ENCODE data around the gene FPGS.
"Not testable (repeated sequence)": the region's sequence is repeated elsewhere in the genome, so short reads cannot be mapped to it uniquely, and the experiment has no call there.

Gene FPGS

GRCh38 chr9:127841087-127841835, 38.6 kb downstream of the FPGS start:
- no peak for DNase-seq

GRCh38 chr9:127844821-127845359, 42.2 kb downstream of the FPGS start:
- no peak for DNase-seq

GRCh38 chr9:127845619-127846018, 42.9 kb downstream of the FPGS start:
- DNase-seq = not testable (repeated sequence)

GRCh38 chr9:127846443-127847177, 43.9 kb downstream of the FPGS start:
- no peak for DNase-seq

- no peak for DNase-seq
These were observed 44.5 kb downstream of the FPGS start for GRCh38 chr9:127847178-127847510.

GRCh38 chr9:127847833-127848755, 45.4 kb downstream of the FPGS start:
- DNase-seq = no peak

GRCh38 chr9:127848756-127849504, 46.2 kb downstream of the FPGS start:
- DNase-seq = no peak

- no peak for DNase-seq
These were observed 47.7 kb downstream of the FPGS start for GRCh38 chr9:127850286-127850830.

GRCh38 chr9:127852829-127853228, 50.1 kb downstream of the FPGS start:
- no peak for DNase-seq

GRCh38 chr9:127853312-127854183, 50.9 kb downstream of the FPGS start:
- no peak for DNase-seq

- DNase-seq = peak; percentile 23
These were observed 51.6 kb downstream of the FPGS start, which contains the start of gene ENG for GRCh38 chr9:127854184-127854806. TSS of gene ENG (minus strand) at chr9:127854658. CDS start at chr9:127854355, 303 bp downstream.

GRCh38 chr9:127854960-127855359, 52.3 kb downstream of the FPGS start:
- DNase-seq = no peak

GRCh38 chr9:127855522-127855921, 52.8 kb downstream of the FPGS start:
- DNase-seq = no peak

- DNase-seq = no peak
These were observed 53.5 kb downstream of the FPGS start for GRCh38 chr9:127856094-127856728.

GRCh38 chr9:127856729-127857116, 54.0 kb downstream of the FPGS start:
- DNase-seq = no peak

- DNase-seq = no peak
These were observed 54.6 kb downstream of the FPGS start for GRCh38 chr9:127857278-127857677.

GRCh38 chr9:127858041-127858512, 55.4 kb downstream of the FPGS start:
- DNase-seq = no peak

- DNase-seq = no peak
These were observed 57.6 kb downstream of the FPGS start for GRCh38 chr9:127860260-127860659.

GRCh38 chr9:127860779-127861178, 58.1 kb downstream of the FPGS start:
- no peak for DNase-seq

All from stimulated activated CD4-positive, alpha-beta T cell treated with anti-CD3 and anti-CD28 coated beads, Interleukin-4, amount 100 ng/mL, for 24 hours (primary cell).